ENCODE measurements around the gene ANKS1A.
"Not testable (repeated sequence)": the region's sequence is repeated elsewhere in the genome, so short reads cannot be mapped to it uniquely, and the experiment has no call there.

ANKS1A gene

GRCh38 chr6:34875292-34876213 is 13.5 kb upstream of the ANKS1A start:
- no peak for DNase-seq (ENCODE audit: low spot score in 2 of 2)
- Mint-ChIP-seq H3K4me3 (no peak overlapping the region), H3K9me3 (no peaks in the 10 kb centered on the region), H3K36me3 (peaks cover 77% of the 10 kb centered on the region), H3K4me1 (no peaks in the 10 kb centered on the region), H3K27ac (no peak overlapping the region)
- ATAC-seq = no peak

GRCh38 chr6:34876472-34876871 is 12.6 kb upstream of the ANKS1A start:
- DNase-seq (ENCODE audit: low spot score in 2 of 2) (no peak), ATAC-seq (no peak)
- no peak overlapping the region for H3K27ac Mint-ChIP-seq
- H3K9me3 Mint-ChIP-seq = no peaks in the 10 kb centered on the region
- H3K4me3 Mint-ChIP-seq = no peak overlapping the region
- no peaks in the 10 kb centered on the region for H3K4me1 Mint-ChIP-seq
- peaks cover 77% of the 10 kb centered on the region for H3K36me3 Mint-ChIP-seq

GRCh38 chr6:34877259-34877658 is 11.8 kb upstream of the ANKS1A start:
- H3K9me3 Mint-ChIP-seq = no peaks in the 10 kb centered on the region
- H3K36me3 Mint-ChIP-seq = peaks cover 80% of the 10 kb centered on the region
- H3K27ac Mint-ChIP-seq = no peak overlapping the region
- H3K4me1 Mint-ChIP-seq = no peaks in the 10 kb centered on the region
- no peak overlapping the region for H3K4me3 Mint-ChIP-seq
- ATAC-seq = no peak
- no peak for DNase-seq (ENCODE audit: low spot score in 2 of 2)

- Mint-ChIP-seq H3K36me3 (peaks cover 80% of the 10 kb centered on the region), H3K4me1 (no peaks in the 10 kb centered on the region), H3K4me3 (no peak overlapping the region), H3K9me3 (no peaks in the 10 kb centered on the region), H3K27ac (peak overlapping the region; percentile 60)
- DNase-seq (ENCODE audit: low spot score in 2 of 2) (no peak), ATAC-seq (no peak)
These were observed 11.1 kb upstream of the ANKS1A start for GRCh38 chr6:34877869-34878485.

GRCh38 chr6:34884073-34884472 is 5.0 kb upstream of the ANKS1A start:
- not testable (repeated sequence) for H3K9me3 Mint-ChIP-seq; ATAC-seq; H3K27ac Mint-ChIP-seq; H3K4me3 Mint-ChIP-seq; DNase-seq (ENCODE audit: low spot score in 2 of 2)
- Mint-ChIP-seq H3K4me1 (peaks cover 26% of the 10 kb centered on the region), H3K36me3 (peaks cover 75% of the 10 kb centered on the region)

- no peak overlapping the region for H3K4me3 Mint-ChIP-seq
- H3K27ac Mint-ChIP-seq = no peak overlapping the region
- DNase-seq (ENCODE audit: low spot score in 2 of 2) = no peak
- H3K9me3 Mint-ChIP-seq = peaks cover 2% of the 10 kb centered on the region
- H3K4me1 Mint-ChIP-seq = peaks cover 26% of the 10 kb centered on the region
- no peak for ATAC-seq
- H3K36me3 Mint-ChIP-seq = peaks cover 66% of the 10 kb centered on the region
These were observed 4.1 kb upstream of the ANKS1A start for GRCh38 chr6:34884996-34885395.

GRCh38 chr6:34885837-34886236 is 3.2 kb upstream of the ANKS1A start:
- DNase-seq (ENCODE audit: low spot score in 2 of 2); ATAC-seq; H3K9me3 Mint-ChIP-seq: not testable (repeated sequence)
- peak overlapping the region; percentile 100 for H3K4me3 Mint-ChIP-seq
- peak overlapping the region; percentile 100 for H3K27ac Mint-ChIP-seq
- H3K36me3 Mint-ChIP-seq = peaks cover 58% of the 10 kb centered on the region
- H3K4me1 Mint-ChIP-seq = peaks cover 34% of the 10 kb centered on the region

- Mint-ChIP-seq H3K4me3 (peak within 1 kb of the TSS; percentile 100), H3K4me1 (peaks cover 39% of the 10 kb centered on the region), H3K36me3 (peaks cover 37% of the 10 kb centered on the region), H3K9me3 (peaks cover 2% of the 10 kb centered on the region), H3K27ac (peak within 1 kb of the TSS; percentile 100)
- peak; percentile 92 for ATAC-seq
- peak; percentile 77 to 94 for DNase-seq (ENCODE audit: low spot score in 2 of 2)
These were observed 1.1 kb upstream of the ANKS1A start, which contains the start of gene TAF11 for GRCh38 chr6:34887753-34888513. Gene TAF11 (minus strand): TSS chr6:34888042. CDS start chr6:34887957, 85 bp downstream.

- Mint-ChIP-seq H3K9me3 (peaks cover 2% of the 10 kb centered on the region), H3K4me3 (peak overlapping the region; percentile 100), H3K36me3 (peaks cover 31% of the 10 kb centered on the region), H3K4me1 (peaks cover 36% of the 10 kb centered on the region), H3K27ac (peak overlapping the region; percentile 100)
- DNase-seq (ENCODE audit: low spot score in 2 of 2) (no peak), ATAC-seq (no peak)
These were observed 570 bp upstream of the ANKS1A start for GRCh38 chr6:34888514-34888856.

- Mint-ChIP-seq H3K27ac (peak overlapping the region; percentile 30), H3K4me3 (peak overlapping the region; percentile 100), H3K9me3 (no peaks in the 10 kb centered on the region), H3K36me3 (peaks cover 17% of the 10 kb centered on the region), H3K4me1 (peaks cover 29% of the 10 kb centered on the region)
- no peak for ATAC-seq
- no peak for DNase-seq (ENCODE audit: low spot score in 2 of 2)
These were observed 1.5 kb downstream of the ANKS1A start for GRCh38 chr6:34890533-34890925.

- H3K4me3 Mint-ChIP-seq = peak overlapping the region; percentile 100
- peaks cover 11% of the 10 kb centered on the region for H3K36me3 Mint-ChIP-seq
- no peak for ATAC-seq
- no peaks in the 10 kb centered on the region for H3K9me3 Mint-ChIP-seq
- peak overlapping the region; percentile 30 for H3K27ac Mint-ChIP-seq
- no peak for DNase-seq (ENCODE audit: low spot score in 2 of 2)
- H3K4me1 Mint-ChIP-seq = peaks cover 29% of the 10 kb centered on the region
These were observed 2.2 kb downstream of the ANKS1A start for GRCh38 chr6:34891296-34891695.

GRCh38 chr6:34894693-34895092 is 5.6 kb downstream of the ANKS1A start:
- ATAC-seq (no peak), DNase-seq (ENCODE audit: low spot score in 2 of 2) (no peak)
- Mint-ChIP-seq H3K9me3 (no peaks in the 10 kb centered on the region), H3K27ac (no peak overlapping the region), H3K36me3 (no peaks in the 10 kb centered on the region), H3K4me1 (peaks cover 14% of the 10 kb centered on the region), H3K4me3 (no peak overlapping the region)

- Mint-ChIP-seq H3K36me3 (no peaks in the 10 kb centered on the region), H3K4me3 (no peak overlapping the region), H3K4me1 (peaks cover 4% of the 10 kb centered on the region), H3K9me3 (no peaks in the 10 kb centered on the region), H3K27ac (no peak overlapping the region)
- no peak for ATAC-seq
- DNase-seq (ENCODE audit: low spot score in 2 of 2) = no peak
These were observed 8.1 kb downstream of the ANKS1A start for GRCh38 chr6:34897130-34897529.

GRCh38 chr6:34897716-34898115 is 8.7 kb downstream of the ANKS1A start:
- Mint-ChIP-seq H3K4me3 (no peak overlapping the region), H3K4me1 (peaks cover 4% of the 10 kb centered on the region), H3K27ac (no peak overlapping the region), H3K36me3 (no peaks in the 10 kb centered on the region), H3K9me3 (no peaks in the 10 kb centered on the region)
- no peak for DNase-seq (ENCODE audit: low spot score in 2 of 2)
- no peak for ATAC-seq

- not testable (repeated sequence) for H3K4me1 Mint-ChIP-seq; ATAC-seq; H3K9me3 Mint-ChIP-seq; DNase-seq (ENCODE audit: low spot score in 2 of 2); H3K4me3 Mint-ChIP-seq; H3K36me3 Mint-ChIP-seq
- H3K27ac Mint-ChIP-seq = peak overlapping the region; percentile 77
These were observed 10.7 kb downstream of the ANKS1A start for GRCh38 chr6:34899748-34900147.

All from stimulated activated effector memory CD8-positive, alpha-beta T cell treated with anti-CD3 and anti-CD28 coated beads, Interleukin-12 subunit alpha, Interleukin-12 subunit beta, amount 100 ng/mL, for 72 hours (primary cell).